SK-N-SH treated with all-trans-retinoic acid at 6 μM for 48 hours (cell line): ENCODE data around the gene EIF2D.

ENCODE experiments used
- ATAC-seq: fragments of 200-7000 bp; cut with Tn5 transposase; 3 replicates; pipeline ENCODE4 v1.9.1; 2020; ENCODE audit warnings: mild to moderate bottlenecking, moderate library complexity
- BACH2 ChIP-seq: fragments of 250-450 bp; sonication (Bioruptor Pico); IDR thresholded peaks from 2 replicates; pipeline ENCODE4 v1.9.0; 2021; ENCODE audit warnings: mild to moderate bottlenecking, borderline replicate concordance
- CSDC2 ChIP-seq: fragments of 250-450 bp; sonication (Bioruptor Pico); IDR thresholded peaks from 2 replicates; pipeline ENCODE4 v1.5.0; 2020; ENCODE audit warnings: mild to moderate bottlenecking, moderate library complexity
- ESRRG ChIP-seq: fragments of 250-450 bp; sonication (Bioruptor Pico); IDR thresholded peaks from 2 replicates; pipeline ENCODE4 v1.6.1; 2021; ENCODE audit warnings: mild to moderate bottlenecking
- GLIS3 ChIP-seq: fragments of 250-450 bp; sonication (Bioruptor Pico); IDR thresholded peaks from 2 replicates; pipeline ENCODE4 v1.5.0; 2020; ENCODE audit warnings: mild to moderate bottlenecking, moderate library complexity
- ISL1 ChIP-seq: fragments of 250-450 bp; sonication (Bioruptor Pico); IDR thresholded peaks from 2 replicates; pipeline ENCODE4 v2.1.2; 2022; ENCODE audit warnings: mild to moderate bottlenecking, moderate library complexity
- PPARA ChIP-seq: fragments of 250-450 bp; sonication (Bioruptor Pico); IDR thresholded peaks from 2 replicates; pipeline ENCODE4 v1.5.0; 2020; ENCODE audit warnings: mild to moderate bottlenecking, borderline replicate concordance
- RARB ChIP-seq: fragments of 250-450 bp; sonication (Bioruptor Pico); IDR thresholded peaks from 2 replicates; pipeline ENCODE4 v1.8.0; 2021; ENCODE audit warnings: mild to moderate bottlenecking, moderate library complexity
- SNAI2 ChIP-seq: fragments of 250-450 bp; sonication (Bioruptor Pico); IDR thresholded peaks from 2 replicates; pipeline ENCODE4 v1.5.0; 2020; ENCODE audit warnings: mild to moderate bottlenecking, moderate library complexity
- TOX ChIP-seq: fragments of 250-450 bp; sonication (Bioruptor Pico); IDR thresholded peaks from 2 replicates; pipeline ENCODE4 v1.8.0; 2021; ENCODE audit warnings: mild to moderate bottlenecking, moderate library complexity, borderline replicate concordance
- ZC3H10 ChIP-seq: fragments of 250-450 bp; sonication (Bioruptor Pico); IDR thresholded peaks from 2 replicates; pipeline ENCODE4 v1.5.1; 2021; ENCODE audit warnings: mild to moderate bottlenecking, moderate library complexity
- ZFP3 ChIP-seq: fragments of 250-450 bp; sonication (Bioruptor Pico); IDR thresholded peaks from 2 replicates; pipeline ENCODE4 v1.5.0; 2020; ENCODE audit warnings: mild to moderate bottlenecking, moderate library complexity
- ZFP30 ChIP-seq: fragments of 450-650 bp; formaldehyde crosslinking; IDR thresholded peaks from 2 replicates; pipeline ENCODE4 v1.5.0; 2022; ENCODE audit warnings: mild to moderate bottlenecking, moderate library complexity
- ZNF8 ChIP-seq: fragments of 450-650 bp; formaldehyde crosslinking; IDR thresholded peaks from 2 replicates; pipeline ENCODE4 v1.5.0; 2020; ENCODE audit warnings: mild to moderate bottlenecking, moderate library complexity
- TF ChIP-seq, protein P1 (sequence below): fragments of 250-450 bp; sonication (Bioruptor Pico); IDR thresholded peaks from 2 replicates; pipeline ENCODE4 v1.5.0; 2020; ENCODE audit warnings: mild to moderate bottlenecking, moderate library complexity
- TF ChIP-seq, protein P2 (sequence below): fragments of 250-450 bp; sonication (Bioruptor Pico); IDR thresholded peaks from 2 replicates; pipeline ENCODE4 v1.5.1; 2020; ENCODE audit warnings: low read depth, mild to moderate bottlenecking, moderate library complexity
- TF ChIP-seq, protein P3 (sequence below): fragments of 250-450 bp; sonication (Bioruptor Pico); IDR thresholded peaks from 2 replicates; pipeline ENCODE4 v1.8.0; 2021; ENCODE audit warnings: low read depth, mild to moderate bottlenecking, moderate library complexity, borderline replicate concordance

EIF2D gene

DNA sequence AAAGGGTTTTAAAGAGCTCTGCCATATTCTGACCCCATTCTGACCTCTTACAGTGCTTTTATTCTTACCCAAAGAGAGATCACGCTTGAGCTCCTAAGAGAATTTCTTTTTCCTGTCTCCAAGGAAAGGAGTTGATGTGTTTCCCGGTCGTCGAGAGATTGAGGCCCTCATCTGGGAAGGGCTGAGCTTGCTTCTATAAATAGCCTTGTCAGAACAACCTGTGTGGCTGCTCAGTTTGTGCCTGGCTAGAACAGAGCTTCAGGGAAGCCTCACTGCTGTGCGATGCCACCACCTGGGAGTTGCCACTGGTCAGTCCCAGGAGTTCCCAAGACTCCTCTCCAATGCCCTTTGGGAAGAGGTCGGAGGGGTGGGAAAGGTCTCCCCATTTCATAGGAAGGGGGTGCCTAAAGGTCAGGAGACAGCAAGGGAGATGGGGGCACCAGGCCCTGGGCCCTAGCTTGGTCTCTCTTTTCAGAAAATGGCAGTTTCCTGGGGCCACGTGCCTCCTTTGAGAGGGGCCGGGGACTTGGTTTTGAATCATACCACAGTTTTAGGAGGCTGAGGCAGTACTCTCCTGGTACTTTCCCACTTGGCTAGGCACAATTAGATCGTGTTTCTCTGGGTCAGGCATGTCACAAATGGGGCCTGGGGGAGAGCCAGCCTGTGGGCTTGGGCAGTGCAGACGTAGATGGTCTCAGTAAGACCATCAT lies 52.1 kb downstream of the EIF2D start:
- TF ChIP-seq, protein P1, sequence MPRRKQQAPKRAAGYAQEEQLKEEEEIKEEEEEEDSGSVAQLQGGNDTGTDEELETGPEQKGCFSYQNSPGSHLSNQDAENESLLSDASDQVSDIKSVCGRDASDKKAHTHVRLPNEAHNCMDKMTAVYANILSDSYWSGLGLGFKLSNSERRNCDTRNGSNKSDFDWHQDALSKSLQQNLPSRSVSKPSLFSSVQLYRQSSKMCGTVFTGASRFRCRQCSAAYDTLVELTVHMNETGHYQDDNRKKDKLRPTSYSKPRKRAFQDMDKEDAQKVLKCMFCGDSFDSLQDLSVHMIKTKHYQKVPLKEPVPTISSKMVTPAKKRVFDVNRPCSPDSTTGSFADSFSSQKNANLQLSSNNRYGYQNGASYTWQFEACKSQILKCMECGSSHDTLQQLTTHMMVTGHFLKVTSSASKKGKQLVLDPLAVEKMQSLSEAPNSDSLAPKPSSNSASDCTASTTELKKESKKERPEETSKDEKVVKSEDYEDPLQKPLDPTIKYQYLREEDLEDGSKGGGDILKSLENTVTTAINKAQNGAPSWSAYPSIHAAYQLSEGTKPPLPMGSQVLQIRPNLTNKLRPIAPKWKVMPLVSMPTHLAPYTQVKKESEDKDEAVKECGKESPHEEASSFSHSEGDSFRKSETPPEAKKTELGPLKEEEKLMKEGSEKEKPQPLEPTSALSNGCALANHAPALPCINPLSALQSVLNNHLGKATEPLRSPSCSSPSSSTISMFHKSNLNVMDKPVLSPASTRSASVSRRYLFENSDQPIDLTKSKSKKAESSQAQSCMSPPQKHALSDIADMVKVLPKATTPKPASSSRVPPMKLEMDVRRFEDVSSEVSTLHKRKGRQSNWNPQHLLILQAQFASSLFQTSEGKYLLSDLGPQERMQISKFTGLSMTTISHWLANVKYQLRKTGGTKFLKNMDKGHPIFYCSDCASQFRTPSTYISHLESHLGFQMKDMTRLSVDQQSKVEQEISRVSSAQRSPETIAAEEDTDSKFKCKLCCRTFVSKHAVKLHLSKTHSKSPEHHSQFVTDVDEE (CRISPR knock-in tag): no peak
- TF ChIP-seq SNAI2 (CRISPR knock-in tag): no peak
- no peak for TF ChIP-seq ZFP30 (CRISPR knock-in tag)
- no peak for TF ChIP-seq TOX (CRISPR knock-in tag)
- TF ChIP-seq, protein P2, sequence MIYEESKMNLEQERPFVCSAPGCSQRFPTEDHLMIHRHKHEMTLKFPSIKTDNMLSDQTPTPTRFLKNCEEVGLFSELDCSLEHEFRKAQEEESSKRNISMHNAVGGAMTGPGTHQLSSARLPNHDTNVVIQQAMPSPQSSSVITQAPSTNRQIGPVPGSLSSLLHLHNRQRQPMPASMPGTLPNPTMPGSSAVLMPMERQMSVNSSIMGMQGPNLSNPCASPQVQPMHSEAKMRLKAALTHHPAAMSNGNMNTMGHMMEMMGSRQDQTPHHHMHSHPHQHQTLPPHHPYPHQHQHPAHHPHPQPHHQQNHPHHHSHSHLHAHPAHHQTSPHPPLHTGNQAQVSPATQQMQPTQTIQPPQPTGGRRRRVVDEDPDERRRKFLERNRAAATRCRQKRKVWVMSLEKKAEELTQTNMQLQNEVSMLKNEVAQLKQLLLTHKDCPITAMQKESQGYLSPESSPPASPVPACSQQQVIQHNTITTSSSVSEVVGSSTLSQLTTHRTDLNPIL (CRISPR knock-in tag): no peak
- no peak for TF ChIP-seq GLIS3 (CRISPR knock-in tag)
- TF ChIP-seq ISL1 (CRISPR knock-in tag): no peak

DNA sequence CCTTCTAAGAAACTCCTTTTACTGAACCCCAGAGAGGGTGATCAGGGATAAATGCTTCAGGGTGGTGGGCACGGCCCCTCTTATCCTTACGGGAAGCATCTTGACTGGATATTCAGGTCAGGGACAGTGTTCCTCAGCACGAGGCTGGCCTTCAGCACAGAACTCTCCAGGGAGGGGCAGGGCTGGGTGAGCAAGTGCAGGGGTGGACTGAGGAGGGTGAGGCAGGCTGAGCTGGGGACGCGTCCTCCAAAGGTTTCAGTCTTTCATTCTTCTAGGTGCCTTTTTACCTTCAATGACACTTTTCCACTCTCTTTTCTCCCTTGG lies 52.6 kb downstream of the EIF2D start:
- TF ChIP-seq CSDC2 (no peak), ESRRG (no peak), RARB (CRISPR knock-in tag) (no peak), ZFP30 (CRISPR knock-in tag) (no peak), BACH2 (CRISPR knock-in tag) (no peak), ZFP3 (CRISPR knock-in tag) (no peak), TOX (CRISPR knock-in tag) (no peak), ZNF8 (CRISPR knock-in tag) (no peak), ISL1 (CRISPR knock-in tag) (no peak), ZC3H10 (CRISPR knock-in tag) (no peak)
- TF ChIP-seq, protein P1 (CRISPR knock-in tag): no peak
- ATAC-seq: no peak

More for the DNA sequence above, 52.1 kb downstream of the EIF2D start:
- no peak for ATAC-seq

DNA sequence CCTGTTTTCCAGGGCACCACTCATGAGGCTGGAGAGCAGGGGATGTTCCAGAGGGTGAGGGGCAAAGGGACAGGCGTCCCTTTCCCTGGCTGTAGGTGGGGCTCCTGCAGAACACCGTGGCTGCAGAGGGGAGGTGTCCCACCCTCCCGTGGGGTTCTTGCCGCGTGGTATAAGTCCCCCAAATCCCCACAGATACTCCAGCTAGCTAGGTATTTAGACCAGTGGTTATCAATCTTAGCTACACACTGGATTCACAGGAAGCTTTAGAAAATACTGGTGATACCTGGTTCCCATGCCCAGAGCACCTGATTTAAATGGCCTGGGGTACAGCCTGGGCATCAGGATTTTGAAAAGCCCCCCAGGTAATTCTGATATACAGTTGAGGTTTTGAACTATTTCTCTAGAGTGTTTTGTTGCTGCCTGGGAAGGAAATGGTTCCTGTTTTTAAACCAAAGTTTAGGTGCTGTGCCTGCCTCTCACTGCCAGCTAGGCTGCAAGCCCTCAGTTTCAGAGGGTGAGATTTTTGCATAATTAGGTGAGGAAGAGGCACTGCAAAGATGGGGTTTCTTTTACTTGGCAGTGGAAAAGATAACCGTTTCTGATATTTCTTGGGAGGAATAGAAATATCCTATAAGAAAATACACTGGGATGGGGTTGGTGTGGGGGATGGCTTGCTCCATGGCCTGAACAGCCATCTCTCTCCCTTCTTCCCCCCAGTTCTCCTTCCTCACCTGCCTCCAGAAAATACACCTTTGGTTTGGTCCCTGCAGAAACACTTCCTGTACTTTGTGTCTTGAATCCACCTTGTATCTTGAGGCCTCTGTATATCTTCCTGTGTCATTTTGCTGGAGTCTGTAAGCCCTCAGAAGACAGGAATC lies 53.2 kb downstream of the EIF2D start:
- TF ChIP-seq SNAI2 (CRISPR knock-in tag) (no peak), ZNF8 (CRISPR knock-in tag) (no peak), PPARA (no peak)
- TF ChIP-seq, protein P3, sequence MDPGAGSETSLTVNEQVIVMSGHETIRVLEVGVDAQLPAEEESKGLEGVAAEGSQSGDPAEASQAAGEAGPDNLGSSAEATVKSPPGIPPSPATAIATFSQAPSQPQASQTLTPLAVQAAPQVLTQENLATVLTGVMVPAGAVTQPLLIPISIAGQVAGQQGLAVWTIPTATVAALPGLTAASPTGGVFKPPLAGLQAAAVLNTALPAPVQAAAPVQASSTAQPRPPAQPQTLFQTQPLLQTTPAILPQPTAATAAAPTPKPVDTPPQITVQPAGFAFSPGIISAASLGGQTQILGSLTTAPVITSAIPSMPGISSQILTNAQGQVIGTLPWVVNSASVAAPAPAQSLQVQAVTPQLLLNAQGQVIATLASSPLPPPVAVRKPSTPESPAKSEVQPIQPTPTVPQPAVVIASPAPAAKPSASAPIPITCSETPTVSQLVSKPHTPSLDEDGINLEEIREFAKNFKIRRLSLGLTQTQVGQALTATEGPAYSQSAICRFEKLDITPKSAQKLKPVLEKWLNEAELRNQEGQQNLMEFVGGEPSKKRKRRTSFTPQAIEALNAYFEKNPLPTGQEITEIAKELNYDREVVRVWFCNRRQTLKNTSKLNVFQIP (CRISPR knock-in tag): no peak
- TF ChIP-seq, protein P1 (CRISPR knock-in tag): no peak
- ATAC-seq: no peak
